GM18508 (cell line): Measurements from ENCODE around the gene GLDN.

Experiments
- ATAC-seq: cut with Tn5 transposase; IDR thresholded peaks from one replicate; pipeline ENCODE4 v1.9.1; 2021; ENCODE audit warnings: moderate number of reproducible peaks; ENCODE audit not compliant: insufficient read depth, unreplicated experiment

GLDN gene

GRCh38 chr15:51353976-51354375, 12.5 kb downstream of the GLDN start:
- no peak for ATAC-seq

GRCh38 chr15:51355096-51355495, 13.6 kb downstream of the GLDN start:
- ATAC-seq = no peak

GRCh38 chr15:51356147-51356546, 14.7 kb downstream of the GLDN start:
- no peak for ATAC-seq

DNA sequence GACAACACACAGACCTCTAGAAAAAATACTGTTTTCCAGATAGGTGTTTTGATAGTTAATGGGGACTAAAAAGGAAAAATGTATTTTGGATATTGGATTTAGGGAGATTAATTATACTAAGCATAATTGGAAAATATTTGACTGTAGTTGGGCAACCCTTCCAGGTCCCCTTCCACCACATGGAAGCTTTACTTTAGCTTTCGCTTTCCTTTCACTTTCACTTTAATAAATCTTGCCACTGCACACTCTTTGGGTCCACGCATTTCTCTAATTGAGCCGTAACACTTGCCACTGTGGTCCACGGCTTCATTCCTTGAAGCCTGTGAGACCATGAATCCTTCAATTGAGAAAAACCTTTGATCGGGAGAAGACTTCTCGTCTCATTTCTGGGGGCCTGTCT, 15.5 kb downstream of the GLDN start:
- no peak for ATAC-seq

DNA sequence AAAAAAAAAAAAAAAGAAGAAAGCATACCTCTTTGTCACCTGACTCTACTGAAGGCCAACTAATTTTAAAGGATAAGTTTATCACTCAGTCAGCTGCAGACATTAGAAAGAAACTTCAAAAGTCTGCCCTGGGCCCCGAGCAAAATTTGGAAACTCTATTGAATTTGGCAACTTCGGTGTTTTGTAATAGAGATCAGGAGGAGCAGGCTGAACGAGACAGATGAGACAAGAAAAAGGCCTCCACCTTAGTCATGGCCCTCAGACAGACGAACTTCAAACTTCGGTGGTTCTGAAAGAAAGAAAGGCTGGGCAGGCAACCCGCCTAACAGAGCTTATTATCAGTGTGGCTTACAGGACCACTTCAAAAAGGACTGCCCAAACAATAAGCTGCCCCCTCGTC, 18.5 kb downstream of the GLDN start:
- no peak for ATAC-seq

- no peak for ATAC-seq
Measured at GRCh38 chr15:51363383-51363782, 21.9 kb downstream of the GLDN start.

GRCh38 chr15:51365417-51365816, 24.0 kb downstream of the GLDN start:
- no peak for ATAC-seq

- ATAC-seq = no peak
Measured at GRCh38 chr15:51366071-51366470, 24.6 kb downstream of the GLDN start.

DNA sequence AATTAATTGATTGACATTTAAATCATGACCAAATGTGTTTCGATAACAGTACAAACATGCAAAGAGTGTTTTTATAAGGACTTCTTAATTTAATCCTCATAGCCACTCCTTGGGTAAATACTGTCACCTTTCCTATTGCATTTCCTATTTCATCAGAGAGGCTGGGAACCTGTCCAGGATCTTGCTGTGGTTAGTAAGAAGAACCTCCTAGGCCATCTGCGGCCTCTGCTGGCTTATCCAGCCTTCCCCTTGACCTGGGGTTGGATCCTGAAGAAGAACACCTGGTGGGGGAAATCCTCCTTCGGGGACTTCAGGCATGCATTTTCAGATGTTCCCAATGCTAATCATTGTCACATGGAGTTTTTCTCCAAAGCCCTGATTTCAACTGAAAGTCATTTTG, 25.5 kb downstream of the GLDN start:
- no peak for ATAC-seq

GRCh38 chr15:51367322-51367976, 26.0 kb downstream of the GLDN start:
- ATAC-seq = no peak

DNA sequence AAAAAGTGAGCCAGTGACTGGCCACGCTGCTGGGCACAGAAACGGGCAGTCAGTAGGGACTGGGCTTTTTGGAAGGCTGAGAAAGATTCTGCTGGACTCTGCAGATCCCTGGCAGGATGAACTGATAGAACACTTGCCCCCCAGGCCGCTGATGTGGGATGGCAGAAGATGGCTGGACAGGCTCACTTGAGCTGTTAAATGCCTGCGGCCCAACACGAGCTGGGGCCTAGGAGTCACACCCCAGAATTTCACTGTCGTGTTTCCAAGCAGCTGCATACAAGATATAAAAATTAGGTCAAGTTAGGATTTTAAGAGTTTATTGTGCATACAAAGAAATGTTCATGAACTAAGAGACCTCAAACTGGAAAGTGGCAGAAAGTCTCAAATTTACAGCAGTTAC, 26.9 kb downstream of the GLDN start:
- no peak for ATAC-seq

- no peak for ATAC-seq
Measured at GRCh38 chr15:51368751-51369450, 27.4 kb downstream of the GLDN start.

DNA sequence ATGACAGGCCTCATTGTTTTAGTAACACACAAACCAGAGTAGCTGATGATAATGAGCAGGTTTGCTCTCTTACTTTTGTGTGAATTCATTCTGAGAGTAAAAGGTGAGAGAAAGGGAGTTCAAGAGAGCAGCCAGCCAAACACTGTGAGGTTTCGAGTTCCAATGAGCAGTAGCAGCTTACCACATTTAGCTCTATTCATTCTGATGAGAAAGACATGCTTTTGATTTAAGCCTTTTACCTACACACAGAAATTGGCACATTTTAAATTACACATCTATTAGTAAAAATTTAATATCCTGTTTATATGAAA, 28.0 kb downstream of the GLDN start:
- no peak for ATAC-seq

DNA sequence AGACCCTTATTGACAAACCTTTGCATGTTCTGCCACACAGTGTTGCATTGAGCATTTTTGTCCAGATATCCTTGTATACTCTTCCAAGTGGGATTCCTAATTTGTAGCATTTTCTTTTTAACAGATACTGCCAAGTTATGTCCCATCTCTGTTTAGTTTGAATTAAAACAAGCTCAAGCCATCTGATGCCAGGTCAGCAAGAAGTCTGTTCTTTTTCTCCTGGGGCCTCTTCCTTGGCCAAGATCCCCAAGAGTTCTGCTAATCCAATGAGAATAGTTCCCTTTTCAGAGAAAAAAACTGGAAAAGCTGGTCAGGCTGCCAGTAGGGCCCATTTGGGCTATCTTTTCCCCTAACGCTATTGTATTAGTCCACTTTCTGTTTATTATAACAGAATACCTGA, 29.8 kb downstream of the GLDN start:
- no peak for ATAC-seq

- ATAC-seq = no peak
Measured at GRCh38 chr15:51374131-51374530, 32.7 kb downstream of the GLDN start.

DNA sequence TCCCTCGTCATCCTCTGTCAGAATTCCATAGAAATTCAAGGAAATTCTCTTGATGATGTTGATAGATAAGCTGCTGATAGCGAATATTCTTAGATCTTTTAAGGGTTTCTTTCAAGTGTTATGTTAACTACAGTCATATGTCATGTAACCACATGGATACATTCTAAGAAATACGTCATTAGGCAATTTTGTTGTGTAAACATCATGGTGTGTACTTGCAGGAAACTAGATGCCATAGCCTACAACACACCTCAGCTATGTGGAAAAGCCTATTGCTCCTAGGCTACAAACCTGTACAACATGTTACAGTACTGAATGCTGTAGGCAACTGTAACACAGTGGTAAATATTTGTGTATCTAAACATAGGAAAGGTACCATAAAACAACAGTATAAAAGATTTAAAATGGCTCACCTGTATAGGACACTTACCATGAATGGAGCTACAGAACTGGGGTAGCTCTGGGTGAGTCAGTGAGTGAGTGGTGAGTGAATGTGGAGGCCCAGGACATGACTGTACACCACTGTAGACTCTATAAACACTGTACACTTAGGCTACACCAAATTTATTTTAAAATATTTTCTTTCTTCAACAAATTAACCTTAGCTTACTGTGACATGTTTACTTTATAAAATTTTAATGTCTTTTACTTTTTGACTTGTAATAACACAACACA, 34.6 kb downstream of the GLDN start:
- no peak for ATAC-seq

- ATAC-seq = no peak
Measured at GRCh38 chr15:51377038-51377786, 35.8 kb downstream of the GLDN start.

DNA sequence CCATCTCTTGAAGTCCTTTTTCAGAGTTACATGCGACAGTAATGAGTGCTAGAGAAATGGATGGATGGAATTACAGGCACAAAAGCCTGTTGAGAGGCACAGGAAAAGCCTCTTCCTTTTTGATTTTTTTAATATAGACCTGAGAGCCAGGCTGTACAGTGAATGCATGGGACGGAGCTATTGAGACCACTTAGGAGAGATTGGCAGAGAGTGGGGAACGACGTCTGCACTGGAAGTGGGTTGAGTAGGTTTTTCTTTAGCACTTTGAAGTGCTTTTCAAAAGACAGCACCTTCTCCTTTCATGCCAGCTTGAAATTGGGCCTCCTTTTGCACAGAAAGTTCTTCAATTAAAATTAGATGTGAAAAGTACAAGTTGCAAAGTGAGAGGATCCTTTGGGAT, 37.0 kb downstream of the GLDN start:
- ATAC-seq = no peak

DNA sequence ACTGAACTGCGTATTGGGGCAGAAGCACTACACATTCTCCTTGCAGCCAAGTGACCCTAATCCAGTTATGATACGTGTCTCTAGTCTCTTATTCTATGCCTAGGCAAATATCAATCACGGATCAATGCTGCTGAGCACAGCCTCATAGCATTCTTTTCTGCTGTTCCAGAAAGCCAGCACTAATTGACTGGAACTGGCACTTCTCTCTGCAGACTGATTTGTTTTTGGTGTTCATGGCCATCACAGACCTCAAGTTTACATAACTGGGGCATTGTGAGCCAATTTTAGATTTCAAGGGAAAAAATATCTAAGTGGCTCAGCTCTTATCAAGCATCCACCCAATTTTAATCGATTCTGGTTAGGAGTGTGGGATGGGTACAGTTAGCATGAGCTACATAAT, 37.9 kb downstream of the GLDN start:
- ATAC-seq = no peak

DNA sequence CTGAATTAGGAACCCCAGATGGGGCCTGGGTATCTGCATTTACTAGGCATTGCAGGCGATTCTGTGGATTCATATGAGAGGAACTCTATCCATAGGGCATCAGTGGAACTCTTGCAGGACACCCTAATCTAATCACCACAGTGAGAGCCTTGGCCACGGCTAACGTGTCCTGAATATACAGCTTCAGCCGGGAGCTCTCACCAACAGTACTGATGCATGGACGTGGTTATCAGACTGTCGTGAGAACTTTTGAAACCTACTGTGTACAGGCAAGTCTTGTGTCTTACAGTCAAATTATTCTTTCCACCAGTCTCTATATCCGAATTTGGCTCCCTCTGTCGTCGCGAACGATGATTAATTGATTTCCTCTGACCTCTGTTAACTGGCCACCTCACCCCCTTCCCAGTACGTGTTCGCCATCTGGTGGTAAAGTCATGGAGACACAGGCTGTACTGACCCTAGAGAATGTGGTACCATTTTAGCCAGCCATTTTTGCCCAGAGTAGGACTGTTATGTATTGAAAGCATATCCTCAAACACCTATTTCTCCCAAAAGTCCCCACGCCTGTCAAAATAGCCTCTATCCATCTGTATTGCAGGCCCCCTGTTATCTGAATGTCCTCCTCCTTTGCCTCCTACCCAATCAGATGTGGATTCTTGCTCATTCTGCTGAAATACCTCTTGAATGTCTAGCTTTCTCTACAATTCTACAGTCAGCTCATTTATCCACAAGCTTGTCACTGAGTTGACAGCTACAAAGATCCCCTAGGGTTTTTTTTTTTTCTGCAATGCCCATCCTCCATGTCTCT, 39.7 kb downstream of the GLDN start:
- ATAC-seq = peak; percentile 67
